Measurements from ENCODE around the gene LPAR2.

The LPAR2 gene

GRCh38 chr19:19652482-19653295 lies 24.7 kb upstream of the LPAR2 start:
- DNase-seq, result no peak

GRCh38 chr19:19651076-19651475 lies 23.1 kb upstream of the LPAR2 start:
- no peak for DNase-seq

GRCh38 chr19:19650331-19650730 lies 22.3 kb upstream of the LPAR2 start:
- no peak for DNase-seq

GRCh38 chr19:19649580-19649995 lies 21.6 kb upstream of the LPAR2 start:
- DNase-seq, result no peak

- DNase-seq, result no peak
Measured at GRCh38 chr19:19649155-19649554, 21.1 kb upstream of the LPAR2 start.

GRCh38 chr19:19647037-19647835 lies 19.2 kb upstream of the LPAR2 start:
- no peak for DNase-seq

- DNase-seq, result no peak
Measured at GRCh38 chr19:19645233-19645870, 17.3 kb upstream of the LPAR2 start.

GRCh38 chr19:19644054-19644388 lies 16.0 kb upstream of the LPAR2 start:
- no peak for DNase-seq

GRCh38 chr19:19643158-19644053 lies 15.4 kb upstream of the LPAR2 start, which contains the start of gene GMIP:
Gene GMIP, minus strand, starts transcription at chr19:19643657. Its CDS starts 128 bp downstream, at chr19:19643529.
- peak; percentile 36 to 87 (median 80) for DNase-seq

- DNase-seq, result peak in 2 of 3 experiments; percentile 26 to 58
Measured at GRCh38 chr19:19642506-19643157, 14.6 kb upstream of the LPAR2 start.

GRCh38 chr19:19637523-19638251 lies 9.7 kb upstream of the LPAR2 start:
- no peak for DNase-seq

- DNase-seq, result no peak
Measured at GRCh38 chr19:19637186-19637522, 9.1 kb upstream of the LPAR2 start.

GRCh38 chr19:19636573-19637185 lies 8.7 kb upstream of the LPAR2 start:
- DNase-seq, result no peak

- DNase-seq, result no peak
Measured at GRCh38 chr19:19635313-19635702, 7.3 kb upstream of the LPAR2 start.

- no peak for DNase-seq
Measured at GRCh38 chr19:19634516-19635312, 6.7 kb upstream of the LPAR2 start.

GRCh38 chr19:19633711-19634515 lies 5.9 kb upstream of the LPAR2 start:
- no peak for DNase-seq

GRCh38 chr19:19632661-19633060 lies 4.6 kb upstream of the LPAR2 start:
- DNase-seq, result no peak

GRCh38 chr19:19631346-19631745 lies 3.3 kb upstream of the LPAR2 start:
- no peak for DNase-seq

- no peak for DNase-seq
Measured at GRCh38 chr19:19630426-19630825, 2.4 kb upstream of the LPAR2 start.
